HepG2 (cell line): ENCODE measurements around the gene NUDT3. TPM values are rescaled to one million over a fixed set of nuclear protein-coding genes. Genes with fewer than 3 reads are reported as not detected.

Experiments
- EP300 ChIP-seq, 3 experiments: sonication (generic) in 1 of 3; formaldehyde crosslinking in 1 of 3; IDR thresholded peaks; 2 replicates each; pipeline versions ENCODE4 v1.5.1 to v1.6.1; 2011 to 2020; ENCODE audit warnings: low read depth in 2 of 3, low read length in 2 of 3, borderline replicate concordance in 1 of 3, improper control_type of control experiment in 1 of 3, mild to moderate bottlenecking in 1 of 3, missing genetic modification reagents in 1 of 3, moderate library complexity in 1 of 3
- HDAC2 ChIP-seq: sonication (generic); formaldehyde crosslinking; IDR thresholded peaks from 2 replicates; pipeline ENCODE4 v1.4.0; 2020; ENCODE audit warnings: missing genetic modification reagents
- HOXA5 ChIP-seq: sonication (generic); formaldehyde crosslinking; IDR thresholded peaks from 2 replicates; pipeline ENCODE4 v1.4.0; 2020; ENCODE audit warnings: missing genetic modification reagents
- IKZF4 ChIP-seq: sonication (generic); formaldehyde crosslinking; IDR thresholded peaks from 2 replicates; pipeline ENCODE4 v1.5.1; 2020; ENCODE audit warnings: borderline replicate concordance, mild to moderate bottlenecking, low read depth, missing genetic modification reagents; ENCODE audit errors: not compliant biosample characterization
- RCOR2 ChIP-seq: IDR thresholded peaks from 2 replicates; pipeline ENCODE4 v1.6.1; 2016; ENCODE audit warnings: missing biosample characterization, missing genetic modification reagents
- SIN3B ChIP-seq: fragments of 150-350 bp; IDR thresholded peaks from 2 replicates; pipeline ENCODE4 v1.6.1; 2014; ENCODE audit warnings: low read length
- SPEN ChIP-seq: sonication (generic); formaldehyde crosslinking; IDR thresholded peaks from 2 replicates; pipeline ENCODE4 v1.5.1; 2020; ENCODE audit warnings: low read depth, mild to moderate bottlenecking, missing genetic modification reagents
- TEAD2 ChIP-seq: sonication (generic); formaldehyde crosslinking; IDR thresholded peaks from 2 replicates; pipeline ENCODE4 v1.9.0; 2021; ENCODE audit warnings: missing genetic modification reagents
- ZBTB7B ChIP-seq: sonication (generic); formaldehyde crosslinking; IDR thresholded peaks from 2 replicates; pipeline ENCODE4 v1.4.0; 2020; ENCODE audit warnings: missing genetic modification reagents
- ZNF331 ChIP-seq: sonication (generic); formaldehyde crosslinking; IDR thresholded peaks from 2 replicates; pipeline ENCODE4 v1.4.0; 2020; ENCODE audit warnings: missing genetic modification reagents
- ZNF382 ChIP-seq: sonication (generic); formaldehyde crosslinking; IDR thresholded peaks from 2 replicates; pipeline ENCODE4 v1.5.0; 2020; ENCODE audit warnings: missing genetic modification reagents, mild to moderate bottlenecking, borderline replicate concordance
- ZNF619 ChIP-seq: sonication (generic); formaldehyde crosslinking; IDR thresholded peaks from 2 replicates; pipeline ENCODE4 v1.4.0; 2020; ENCODE audit warnings: mild to moderate bottlenecking, missing genetic modification reagents
- ZNF652 ChIP-seq: IDR thresholded peaks from 2 replicates; pipeline ENCODE4 v1.6.1; 2016; ENCODE audit warnings: low read depth, borderline replicate concordance
- ZNF720 ChIP-seq: sonication (generic); formaldehyde crosslinking; IDR thresholded peaks from 2 replicates; pipeline ENCODE4 v1.4.0; 2020; ENCODE audit warnings: missing genetic modification reagents
- ZNF781 ChIP-seq: sonication (generic); formaldehyde crosslinking; IDR thresholded peaks from 2 replicates; pipeline ENCODE4 v1.5.1; 2020; ENCODE audit warnings: borderline replicate concordance, mild to moderate bottlenecking, missing genetic modification reagents; ENCODE audit errors: not compliant biosample characterization
- ZNF792 ChIP-seq: IDR thresholded peaks from 2 replicates; pipeline ENCODE4 v1.6.1; 2016
- ZNF891 ChIP-seq: sonication (generic); formaldehyde crosslinking; IDR thresholded peaks from 2 replicates; pipeline ENCODE4 v1.5.0; 2020; ENCODE audit warnings: mild to moderate bottlenecking, missing genetic modification reagents
- polyA plus RNA-seq, 8 experiments: library from polyadenylated mRNA; depleted of rRNA in 3 of 8; stranded (reverse) in 7 of 8; unstranded in 1 of 8; fragments of >200 nt; fragmentation: Illumina TruSeq in 4 of 8; extraction: Trizol in 4 of 8; gene quantifications; 2 replicates each; pipeline versions ENCODE4 v1.2.1 to v1.2.3, GENCODE V29; 2011 to 2016; ENCODE audit warnings: low read depth in 4 of 8, missing spikeins in 1 of 8, mixed read lengths in 1 of 8; ENCODE audit not compliant: insufficient read depth in 1 of 8
- total RNA-seq, 5 experiments: library from RNA; depleted of rRNA; stranded (reverse); fragments of >200 nt; fragmentation: Illumina TruSeq; extraction: Trizol; gene quantifications; 2 replicates each; pipeline ENCODE4 v1.2.3, GENCODE V29; 2016; ENCODE audit warnings: low read depth in 1 of 5
- TF ChIP-seq, protein P1 (sequence below): IDR thresholded peaks from 2 replicates; pipeline ENCODE4 v1.6.1; 2016; ENCODE audit warnings: low read depth
- TF ChIP-seq, protein P2 (sequence below): sonication (generic); formaldehyde crosslinking; IDR thresholded peaks from 2 replicates; pipeline ENCODE4 v1.4.0; 2020; ENCODE audit warnings: missing genetic modification reagents
- TF ChIP-seq, protein P3 (sequence below): sonication (generic); formaldehyde crosslinking; IDR thresholded peaks from 2 replicates; pipeline ENCODE4 v1.5.1; 2020; ENCODE audit warnings: mild to moderate bottlenecking, missing genetic modification reagents, borderline replicate concordance

Gene NUDT3
- total and polyA plus RNA-seq, 2 of the 13 experiments (the other 11 are each of a cell fraction or from before 2014, with no cell fraction given) = 20.2 to 20.6 TPM

DNA sequence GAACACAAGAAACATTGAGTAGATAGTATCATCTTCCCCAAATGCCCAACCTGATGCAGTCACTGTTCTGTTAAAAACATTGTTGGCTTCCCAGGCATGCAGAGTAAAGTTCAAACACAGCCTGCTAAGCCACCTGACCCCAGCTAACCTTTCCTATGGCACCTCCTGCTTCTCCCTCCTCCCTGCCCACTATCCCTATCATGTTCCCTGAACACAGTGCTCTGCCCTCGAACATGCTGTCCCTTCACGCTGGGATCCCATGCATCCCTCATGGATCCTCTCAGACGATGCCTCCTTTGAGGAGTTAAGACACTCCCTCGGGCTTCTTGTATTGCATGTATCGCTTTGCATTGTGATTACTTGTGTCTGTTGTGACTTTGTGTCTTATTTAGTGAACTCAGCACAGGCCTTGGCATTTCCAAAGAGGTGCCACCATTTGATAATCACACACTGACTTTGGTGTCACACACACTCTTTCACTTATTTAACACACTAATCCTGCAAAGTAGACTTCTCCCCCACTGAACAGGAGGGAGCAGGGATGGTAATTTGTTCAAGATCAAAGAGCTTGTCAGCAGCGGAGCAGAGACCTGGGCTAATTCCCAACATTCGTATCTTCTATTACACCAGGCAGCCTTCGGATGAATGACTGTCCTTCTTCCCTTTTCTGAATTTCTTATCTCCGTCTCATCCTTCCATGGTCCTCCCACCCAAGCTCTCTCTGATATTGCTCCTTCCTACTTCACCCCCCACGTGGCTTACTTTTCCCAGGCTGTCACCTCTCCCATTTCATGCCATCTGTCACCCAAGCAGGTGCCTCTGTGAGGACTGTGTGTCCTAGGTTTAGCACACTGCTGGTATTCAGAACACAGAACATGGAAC, 115.3 kb downstream of the NUDT3 start (continued):
- TF ChIP-seq ZNF781 (CRISPR knock-in tag) (no peak), HDAC2 (CRISPR knock-in tag) (peak; percentile 84), ZNF331 (CRISPR knock-in tag) (peak; percentile 35; the same call in 1 of the 2 replicates), SIN3B (no peak), HOXA5 (CRISPR knock-in tag) (no peak), ZNF619 (CRISPR knock-in tag) (no peak), ZNF652 (CRISPR knock-in tag) (0 out of 2 replicates have a peak, but pooled peaks have one; percentile 14), ZNF382 (CRISPR knock-in tag) (no peak), IKZF4 (peak; percentile 45), ZNF792 (CRISPR knock-in tag) (peak; percentile 71; the same call in 1 of the 2 replicates), ZBTB7B (0 out of 2 replicates have a peak, but pooled peaks have one; percentile 18), ZNF720 (CRISPR knock-in tag) (no peak), SPEN (CRISPR knock-in tag) (0 out of 2 replicates have a peak, but pooled peaks have one; percentile 37), TEAD2 (CRISPR knock-in tag) (no peak), EP300 (IDR thresholded peaks at IDR 0.05; ENCODE audit: low read depth in 2 of 2, low read length in 2 of 2) (peak in 1 of 2 experiments; percentile 5; a peak in 1 of 4 replicates), EP300 (CRISPR knock-in tag; IDR thresholded peaks at IDR 0.05; ENCODE audit: borderline replicate concordance) (no peak), ZNF891 (CRISPR knock-in tag) (no peak), RCOR2 (peak; percentile 18; the same call in 1 of the 2 replicates)
- TF ChIP-seq, protein P1, sequence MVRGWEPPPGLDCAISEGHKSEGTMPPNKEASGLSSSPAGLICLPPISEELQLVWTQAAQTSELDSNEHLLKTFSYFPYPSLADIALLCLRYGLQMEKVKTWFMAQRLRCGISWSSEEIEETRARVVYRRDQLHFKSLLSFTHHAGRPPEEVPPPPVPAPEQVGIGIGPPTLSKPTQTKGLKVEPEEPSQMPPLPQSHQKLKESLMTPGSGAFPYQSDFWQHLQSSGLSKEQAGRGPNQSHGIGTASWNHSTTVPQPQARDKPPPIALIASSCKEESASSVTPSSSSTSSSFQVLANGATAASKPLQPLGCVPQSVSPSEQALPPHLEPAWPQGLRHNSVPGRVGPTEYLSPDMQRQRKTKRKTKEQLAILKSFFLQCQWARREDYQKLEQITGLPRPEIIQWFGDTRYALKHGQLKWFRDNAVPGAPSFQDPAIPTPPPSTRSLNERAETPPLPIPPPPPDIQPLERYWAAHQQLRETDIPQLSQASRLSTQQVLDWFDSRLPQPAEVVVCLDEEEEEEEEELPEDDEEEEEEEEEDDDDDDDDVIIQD (CRISPR knock-in tag) = 0 out of 2 replicates have a peak, but pooled peaks have one; percentile 55
- TF ChIP-seq, protein P2, sequence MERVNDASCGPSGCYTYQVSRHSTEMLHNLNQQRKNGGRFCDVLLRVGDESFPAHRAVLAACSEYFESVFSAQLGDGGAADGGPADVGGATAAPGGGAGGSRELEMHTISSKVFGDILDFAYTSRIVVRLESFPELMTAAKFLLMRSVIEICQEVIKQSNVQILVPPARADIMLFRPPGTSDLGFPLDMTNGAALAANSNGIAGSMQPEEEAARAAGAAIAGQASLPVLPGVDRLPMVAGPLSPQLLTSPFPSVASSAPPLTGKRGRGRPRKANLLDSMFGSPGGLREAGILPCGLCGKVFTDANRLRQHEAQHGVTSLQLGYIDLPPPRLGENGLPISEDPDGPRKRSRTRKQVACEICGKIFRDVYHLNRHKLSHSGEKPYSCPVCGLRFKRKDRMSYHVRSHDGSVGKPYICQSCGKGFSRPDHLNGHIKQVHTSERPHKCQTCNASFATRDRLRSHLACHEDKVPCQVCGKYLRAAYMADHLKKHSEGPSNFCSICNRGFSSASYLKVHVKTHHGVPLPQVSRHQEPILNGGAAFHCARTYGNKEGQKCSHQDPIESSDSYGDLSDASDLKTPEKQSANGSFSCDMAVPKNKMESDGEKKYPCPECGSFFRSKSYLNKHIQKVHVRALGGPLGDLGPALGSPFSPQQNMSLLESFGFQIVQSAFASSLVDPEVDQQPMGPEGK (CRISPR knock-in tag) = peak; percentile 39
- TF ChIP-seq, protein P3, sequence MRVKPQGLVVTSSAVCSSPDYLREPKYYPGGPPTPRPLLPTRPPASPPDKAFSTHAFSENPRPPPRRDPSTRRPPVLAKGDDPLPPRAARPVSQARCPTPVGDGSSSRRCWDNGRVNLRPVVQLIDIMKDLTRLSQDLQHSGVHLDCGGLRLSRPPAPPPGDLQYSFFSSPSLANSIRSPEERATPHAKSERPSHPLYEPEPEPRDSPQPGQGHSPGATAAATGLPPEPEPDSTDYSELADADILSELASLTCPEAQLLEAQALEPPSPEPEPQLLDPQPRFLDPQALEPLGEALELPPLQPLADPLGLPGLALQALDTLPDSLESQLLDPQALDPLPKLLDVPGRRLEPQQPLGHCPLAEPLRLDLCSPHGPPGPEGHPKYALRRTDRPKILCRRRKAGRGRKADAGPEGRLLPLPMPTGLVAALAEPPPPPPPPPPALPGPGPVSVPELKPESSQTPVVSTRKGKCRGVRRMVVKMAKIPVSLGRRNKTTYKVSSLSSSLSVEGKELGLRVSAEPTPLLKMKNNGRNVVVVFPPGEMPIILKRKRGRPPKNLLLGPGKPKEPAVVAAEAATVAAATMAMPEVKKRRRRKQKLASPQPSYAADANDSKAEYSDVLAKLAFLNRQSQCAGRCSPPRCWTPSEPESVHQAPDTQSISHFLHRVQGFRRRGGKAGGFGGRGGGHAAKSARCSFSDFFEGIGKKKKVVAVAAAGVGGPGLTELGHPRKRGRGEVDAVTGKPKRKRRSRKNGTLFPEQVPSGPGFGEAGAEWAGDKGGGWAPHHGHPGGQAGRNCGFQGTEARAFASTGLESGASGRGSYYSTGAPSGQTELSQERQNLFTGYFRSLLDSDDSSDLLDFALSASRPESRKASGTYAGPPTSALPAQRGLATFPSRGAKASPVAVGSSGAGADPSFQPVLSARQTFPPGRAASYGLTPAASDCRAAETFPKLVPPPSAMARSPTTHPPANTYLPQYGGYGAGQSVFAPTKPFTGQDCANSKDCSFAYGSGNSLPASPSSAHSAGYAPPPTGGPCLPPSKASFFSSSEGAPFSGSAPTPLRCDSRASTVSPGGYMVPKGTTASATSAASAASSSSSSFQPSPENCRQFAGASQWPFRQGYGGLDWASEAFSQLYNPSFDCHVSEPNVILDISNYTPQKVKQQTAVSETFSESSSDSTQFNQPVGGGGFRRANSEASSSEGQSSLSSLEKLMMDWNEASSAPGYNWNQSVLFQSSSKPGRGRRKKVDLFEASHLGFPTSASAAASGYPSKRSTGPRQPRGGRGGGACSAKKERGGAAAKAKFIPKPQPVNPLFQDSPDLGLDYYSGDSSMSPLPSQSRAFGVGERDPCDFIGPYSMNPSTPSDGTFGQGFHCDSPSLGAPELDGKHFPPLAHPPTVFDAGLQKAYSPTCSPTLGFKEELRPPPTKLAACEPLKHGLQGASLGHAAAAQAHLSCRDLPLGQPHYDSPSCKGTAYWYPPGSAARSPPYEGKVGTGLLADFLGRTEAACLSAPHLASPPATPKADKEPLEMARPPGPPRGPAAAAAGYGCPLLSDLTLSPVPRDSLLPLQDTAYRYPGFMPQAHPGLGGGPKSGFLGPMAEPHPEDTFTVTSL (CRISPR knock-in tag) = peak; percentile 52; the same call in 1 of the 2 replicates
